ENCODE results near the gene EHF.

The EHF gene

DNA sequence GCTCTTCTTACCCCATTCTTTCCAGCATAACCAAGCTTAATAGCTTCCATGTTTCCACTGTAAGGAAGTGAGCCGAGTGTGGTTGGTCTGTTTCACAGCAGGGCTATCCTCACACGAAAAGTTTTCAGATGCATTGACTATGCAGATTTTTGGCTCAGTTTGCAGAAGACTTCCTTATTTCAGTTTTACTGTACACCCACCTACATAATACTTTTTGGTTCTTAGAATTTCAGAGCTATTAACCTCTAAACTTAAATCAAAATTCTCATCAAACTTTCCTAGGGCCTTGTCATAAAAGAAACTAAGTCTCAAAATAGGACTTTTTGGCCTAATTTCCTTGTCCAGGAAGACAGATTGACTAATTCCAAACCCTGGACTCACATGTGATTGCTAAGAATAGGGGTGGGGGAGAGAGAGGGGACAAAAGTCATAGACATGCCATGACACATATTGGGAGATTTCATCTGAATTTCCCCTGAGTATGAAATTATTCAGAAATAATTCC lies 7.3 kb upstream of the EHF start:
- no peak for DNase-seq
- H3K4me1 ChIP-seq = no peaks in the 10 kb centered on the region
- H3K9me3 ChIP-seq = no peaks in the 10 kb centered on the region
- no peaks in the 10 kb centered on the region for H3K36me3 ChIP-seq
- no peak overlapping the region for H3K27ac ChIP-seq
- H3K27me3 ChIP-seq = no peaks in the 10 kb centered on the region
- intact Hi-C loops (cut with DNase I; ENCODE audit: low total_unique reads) = no loop called here
- no peak overlapping the region for H3K4me3 ChIP-seq
- TF ChIP-seq, protein P1, sequence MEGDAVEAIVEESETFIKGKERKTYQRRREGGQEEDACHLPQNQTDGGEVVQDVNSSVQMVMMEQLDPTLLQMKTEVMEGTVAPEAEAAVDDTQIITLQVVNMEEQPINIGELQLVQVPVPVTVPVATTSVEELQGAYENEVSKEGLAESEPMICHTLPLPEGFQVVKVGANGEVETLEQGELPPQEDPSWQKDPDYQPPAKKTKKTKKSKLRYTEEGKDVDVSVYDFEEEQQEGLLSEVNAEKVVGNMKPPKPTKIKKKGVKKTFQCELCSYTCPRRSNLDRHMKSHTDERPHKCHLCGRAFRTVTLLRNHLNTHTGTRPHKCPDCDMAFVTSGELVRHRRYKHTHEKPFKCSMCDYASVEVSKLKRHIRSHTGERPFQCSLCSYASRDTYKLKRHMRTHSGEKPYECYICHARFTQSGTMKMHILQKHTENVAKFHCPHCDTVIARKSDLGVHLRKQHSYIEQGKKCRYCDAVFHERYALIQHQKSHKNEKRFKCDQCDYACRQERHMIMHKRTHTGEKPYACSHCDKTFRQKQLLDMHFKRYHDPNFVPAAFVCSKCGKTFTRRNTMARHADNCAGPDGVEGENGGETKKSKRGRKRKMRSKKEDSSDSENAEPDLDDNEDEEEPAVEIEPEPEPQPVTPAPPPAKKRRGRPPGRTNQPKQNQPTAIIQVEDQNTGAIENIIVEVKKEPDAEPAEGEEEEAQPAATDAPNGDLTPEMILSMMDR (IDR thresholded peaks at IDR 0.05) = no peak

DNA sequence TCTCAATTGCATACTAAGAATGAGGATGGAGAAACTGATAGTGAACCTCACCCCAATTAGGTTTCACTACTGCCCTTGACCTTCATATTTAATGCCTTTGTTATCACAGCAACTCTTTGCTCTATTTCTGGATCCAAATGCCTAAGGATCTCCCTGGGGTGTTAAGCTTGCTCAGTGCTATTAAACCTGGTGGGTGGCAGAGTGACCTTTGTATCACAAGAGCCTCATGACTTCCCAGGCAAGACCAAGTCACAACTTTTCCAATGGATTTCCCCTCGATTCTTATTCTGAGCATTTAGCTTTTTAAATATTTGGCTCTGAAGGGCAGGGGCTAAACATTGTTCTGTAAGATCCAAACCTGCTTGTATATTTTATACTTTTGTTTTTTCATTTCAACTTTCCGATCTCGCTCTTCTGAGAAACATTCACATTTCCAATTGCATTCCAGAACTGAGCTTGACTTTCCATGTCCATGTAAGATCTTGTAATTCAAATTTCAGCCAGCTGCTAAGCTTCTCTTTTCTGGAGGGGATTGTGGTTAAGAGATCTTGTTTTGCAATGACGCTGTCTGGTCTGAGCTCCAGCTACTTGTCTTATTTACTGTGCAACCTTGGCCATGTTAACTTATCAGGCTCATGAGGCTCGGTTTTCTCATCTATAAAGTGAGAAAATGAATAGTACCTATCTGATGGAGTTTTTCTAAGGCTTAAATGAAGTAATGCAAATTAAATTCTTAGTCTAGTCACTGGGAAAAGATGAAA lies 6.4 kb upstream of the EHF start:
- Histone ChIP-seq H3K27ac (no peak overlapping the region), H3K9me3 (no peaks in the 10 kb centered on the region), H3K36me3 (no peaks in the 10 kb centered on the region), H3K4me3 (no peak overlapping the region), H3K27me3 (no peaks in the 10 kb centered on the region), H3K4me1 (no peaks in the 10 kb centered on the region)
- intact Hi-C loops (cut with DNase I; ENCODE audit: low total_unique reads) = no loop called here
- DNase-seq = no peak
- TF ChIP-seq, protein P1 (IDR thresholded peaks at IDR 0.05) = no peak

DNA sequence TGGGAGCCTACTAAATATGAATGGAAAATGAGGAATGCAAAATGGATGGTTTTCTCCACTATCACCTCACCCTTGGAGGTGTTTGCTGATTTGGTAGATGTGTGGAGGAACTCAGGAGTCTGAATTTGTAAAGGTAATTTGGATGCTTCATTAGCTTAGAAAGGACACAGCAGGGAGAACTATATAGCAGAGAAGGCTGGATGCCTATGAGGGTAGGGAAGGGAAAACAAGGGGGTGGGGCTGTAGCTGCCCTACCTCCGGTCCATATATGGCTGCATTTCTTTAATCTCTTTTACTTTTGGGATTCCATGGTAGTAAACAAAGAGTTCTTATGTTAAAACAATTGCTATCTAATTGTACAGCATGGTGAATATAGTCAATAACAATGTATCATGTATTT lies 4.8 kb upstream of the EHF start:
- Histone ChIP-seq H3K9me3 (no peaks in the 10 kb centered on the region), H3K27me3 (no peaks in the 10 kb centered on the region), H3K36me3 (no peaks in the 10 kb centered on the region), H3K27ac (no peak overlapping the region), H3K4me1 (no peaks in the 10 kb centered on the region), H3K4me3 (no peak overlapping the region)
- no peak for DNase-seq
- intact Hi-C loops (cut with DNase I; ENCODE audit: low total_unique reads) = no loop called here
- TF ChIP-seq, protein P1 (IDR thresholded peaks at IDR 0.05) = no peak

DNA sequence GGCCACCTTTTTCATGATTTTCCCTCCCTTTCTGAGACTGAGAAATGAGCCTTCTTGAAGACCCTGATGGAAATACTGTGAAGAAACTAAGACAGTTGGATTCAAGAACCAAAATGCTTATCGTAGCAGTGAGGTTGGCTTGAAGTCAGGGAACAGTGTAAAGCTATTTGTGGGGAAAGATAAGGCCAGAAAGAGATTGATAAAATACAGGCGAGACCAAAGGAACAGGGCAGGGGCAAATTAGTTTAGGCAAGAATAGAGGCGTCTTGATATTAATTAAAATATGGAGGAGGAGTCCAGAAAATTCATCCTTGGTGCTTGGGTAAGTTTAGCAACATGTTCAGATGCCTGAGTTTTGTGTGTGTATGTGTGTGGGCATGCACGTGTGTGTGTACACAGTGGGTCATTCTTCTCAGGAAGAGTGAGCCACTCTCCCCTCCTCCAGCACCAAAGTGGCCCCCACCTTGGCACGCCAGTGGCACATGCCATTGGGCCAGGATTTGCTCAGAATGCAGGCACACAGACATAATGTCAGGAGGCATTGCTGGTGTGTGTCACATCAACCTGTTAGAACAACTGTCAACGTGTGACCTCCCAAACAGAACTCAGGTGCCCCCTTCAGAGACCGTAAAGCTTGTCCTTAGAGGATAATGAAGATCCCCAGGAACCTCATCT lies 3.9 kb upstream of the EHF start:
- no peaks in the 10 kb centered on the region for H3K4me1 ChIP-seq
- H3K9me3 ChIP-seq = no peaks in the 10 kb centered on the region
- H3K4me3 ChIP-seq = no peak overlapping the region
- no peak overlapping the region for H3K27ac ChIP-seq
- H3K27me3 ChIP-seq = no peaks in the 10 kb centered on the region
- intact Hi-C loops (cut with DNase I; ENCODE audit: low total_unique reads) = no loop called here
- DNase-seq = no peak
- TF ChIP-seq, protein P1 (IDR thresholded peaks at IDR 0.05) = no peak
- no peaks in the 10 kb centered on the region for H3K36me3 ChIP-seq

DNA sequence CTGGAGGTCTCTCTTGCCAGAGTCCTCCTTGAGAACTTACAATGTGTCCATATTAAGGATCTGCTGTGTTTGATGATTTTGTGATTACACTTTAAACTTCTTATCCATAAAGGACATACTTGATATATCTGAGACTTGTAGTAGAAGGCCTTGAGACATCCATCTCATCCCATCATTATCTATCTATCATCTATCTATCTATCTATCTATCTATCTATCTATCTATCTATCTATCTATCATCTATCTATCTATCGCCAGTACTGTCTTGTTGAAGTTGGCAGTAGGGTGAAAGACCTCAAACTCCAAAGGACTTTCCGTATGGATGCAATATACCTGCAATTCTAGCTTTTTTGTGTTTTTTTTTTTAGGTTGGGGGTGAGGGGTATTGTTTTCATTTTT lies 2.5 kb upstream of the EHF start:
- intact Hi-C loops (cut with DNase I; ENCODE audit: low total_unique reads) = no loop called here
- Histone ChIP-seq H3K4me1 (no peaks in the 10 kb centered on the region), H3K4me3 (no peak overlapping the region), H3K27ac (no peak overlapping the region), H3K36me3 (no peaks in the 10 kb centered on the region), H3K9me3 (no peaks in the 10 kb centered on the region), H3K27me3 (no peaks in the 10 kb centered on the region)
- TF ChIP-seq, protein P1 (IDR thresholded peaks at IDR 0.05) = no peak
- DNase-seq = no peak

All from tibial artery (tissue), 4 donors.